ENCODE results near the gene KLHL22.
"Not testable (repeated sequence)": the region's sequence is repeated elsewhere in the genome, so short reads cannot be mapped to it uniquely, and the experiment has no call there.

Gene KLHL22

GRCh38 chr22:20419664-20419951 lies 76.0 kb downstream of the KLHL22 start:
- DNase-seq: no peak

- DNase-seq: peak; percentile 82
Observed at GRCh38 chr22:20418211-20418788, 77.3 kb downstream of the KLHL22 start.

- not testable (repeated sequence) for DNase-seq
Observed at GRCh38 chr22:20415699-20416098, 79.9 kb downstream of the KLHL22 start.

GRCh38 chr22:20415241-20415640 lies 80.4 kb downstream of the KLHL22 start:
- not testable (repeated sequence) for DNase-seq

- DNase-seq: no peak
Observed at GRCh38 chr22:20414450-20414849, 81.1 kb downstream of the KLHL22 start.

- no peak for DNase-seq
Observed at GRCh38 chr22:20414059-20414440, 81.5 kb downstream of the KLHL22 start.

- DNase-seq: no peak
Observed at GRCh38 chr22:20413217-20414058, 82.2 kb downstream of the KLHL22 start.

- DNase-seq: no peak
Observed at GRCh38 chr22:20412474-20413216, 83.0 kb downstream of the KLHL22 start.

GRCh38 chr22:20409385-20409784 lies 86.2 kb downstream of the KLHL22 start:
- not testable (repeated sequence) for DNase-seq

- no peak for DNase-seq
Observed at GRCh38 chr22:20408891-20409290, 86.7 kb downstream of the KLHL22 start.

- no peak for DNase-seq
Observed at GRCh38 chr22:20407829-20408228, 87.8 kb downstream of the KLHL22 start.

- no peak for DNase-seq
Observed at GRCh38 chr22:20406686-20407408, 88.7 kb downstream of the KLHL22 start.

GRCh38 chr22:20405931-20406685 lies 89.5 kb downstream of the KLHL22 start:
- DNase-seq: no peak

- DNase-seq: no peak
Observed at GRCh38 chr22:20405291-20405930, 90.2 kb downstream of the KLHL22 start.

GRCh38 chr22:20404881-20405280 lies 90.7 kb downstream of the KLHL22 start:
- DNase-seq: no peak

- no peak for DNase-seq
Observed at GRCh38 chr22:20403779-20404140, 91.8 kb downstream of the KLHL22 start.

GRCh38 chr22:20402960-20403778 lies 92.4 kb downstream of the KLHL22 start:
- no peak for DNase-seq

GRCh38 chr22:20401376-20402014 lies 94.1 kb downstream of the KLHL22 start:
- DNase-seq: no peak

- no peak for DNase-seq
Observed at GRCh38 chr22:20400606-20401375, 94.8 kb downstream of the KLHL22 start.

All from right kidney (tissue), 1 donor.